CD4-positive, CD25-positive, alpha-beta regulatory T cell (primary cell): ENCODE measurements around the gene PLXNA4. TPM values are rescaled to one million over a fixed set of nuclear protein-coding genes. Genes with fewer than 3 reads are reported as not detected.
A peak's percentile ranks its signal among the peaks of the same experiment; 100 is the strongest.

Source experiments
- ATAC-seq, 2 donors: fragments of 150-1000 bp; cut with Tn5 transposase; one replicate each; pipeline ENCODE4 v1.10.0; 2021; ENCODE audit warnings: low read depth in 2 of 2, moderate number of reproducible peaks in 2 of 2, moderate library complexity in 1 of 2
- DNase-seq, 3 donors: peaks; one replicate each; pipeline versions ENCODE4 v3.0.0 to v3.0.0-alpha.2; 2012 to 2022; ENCODE audit warnings: mixed read lengths in 1 of 3
- H3K27ac ChIP-seq: one replicate; pipeline ENCODE4 v1.7.0; 2013; ENCODE audit warnings: mild to moderate bottlenecking, low read length; ENCODE audit not compliant: insufficient read depth, poor library complexity, severe bottlenecking
- H3K27me3 ChIP-seq: one replicate; pipeline ENCODE4 v1.7.0; 2013; ENCODE audit warnings: low read length; ENCODE audit not compliant: control insufficient read depth, insufficient read depth
- H3K36me3 ChIP-seq: one replicate; pipeline ENCODE4 v1.7.0; 2013; ENCODE audit warnings: mild to moderate bottlenecking, low read length, moderate library complexity; ENCODE audit not compliant: control insufficient read depth, insufficient read depth
- H3K4me1 ChIP-seq: 2 replicates; pipeline ENCODE4 v1.7.0; 2013; ENCODE audit warnings: mild to moderate bottlenecking, low read length; ENCODE audit not compliant: insufficient read depth, control insufficient read depth, poor library complexity, severe bottlenecking
- H3K4me3 ChIP-seq: one replicate; pipeline ENCODE4 v1.7.0; 2013; ENCODE audit warnings: low read depth, mild to moderate bottlenecking, low read length, moderate library complexity
- H3K9me3 ChIP-seq, 2 experiments: 1 replicate in 1 of 2; 2 replicates in 1 of 2; pipeline ENCODE4 v1.7.0; 2013; ENCODE audit warnings: low read length in 2 of 2, mild to moderate bottlenecking in 1 of 2, moderate library complexity in 1 of 2; ENCODE audit not compliant: control insufficient read depth in 2 of 2
- H3K27ac Mint-ChIP-seq, 3 donors: one replicate each; pipeline ENCODE4 v1.8.0; 2020 to 2022; ENCODE audit warnings: mild to moderate bottlenecking in 3 of 3, mixed read lengths in 3 of 3, moderate library complexity in 2 of 3
- H3K27me3 Mint-ChIP-seq: one replicate; pipeline ENCODE4 v1.8.0; 2022; ENCODE audit warnings: mild to moderate bottlenecking, mixed read lengths
- H3K36me3 Mint-ChIP-seq: one replicate; pipeline ENCODE4 v1.8.0; 2020; ENCODE audit warnings: mixed read lengths
- H3K4me1 Mint-ChIP-seq, 4 donors: one replicate each; pipeline ENCODE4 v1.8.0; 2020 to 2022; ENCODE audit warnings: mixed read lengths in 4 of 4, mild to moderate bottlenecking in 1 of 4
- H3K4me3 Mint-ChIP-seq, 4 donors: one replicate each; pipeline ENCODE4 v1.8.0; 2020 to 2022; ENCODE audit warnings: mild to moderate bottlenecking in 4 of 4, mixed read lengths in 4 of 4, moderate library complexity in 3 of 4
- H3K9me3 Mint-ChIP-seq, 7 donors: one replicate each; pipeline ENCODE4 v1.8.0; 2020 to 2022; ENCODE audit warnings: mixed read lengths in 7 of 7, mild to moderate bottlenecking in 3 of 7, moderate library complexity in 2 of 7
- polyA plus RNA-seq, 4 donors: library from polyadenylated mRNA; unstranded; fragments of 300-500 nt; fragmentation: Illumina TruSeq; gene quantifications; one replicate each; pipeline ENCODE4 v1.2.3, GENCODE V29; 2021
- total RNA-seq: library from RNA; stranded (reverse); gene quantifications from one replicate; pipeline ENCODE4 v1.2.3, GENCODE V29; 2022

Gene PLXNA4
- total and polyA plus RNA-seq, 5 donors from 2014 or later: 0.27 TPM; not detected in 4

- H3K27ac Mint-ChIP-seq: no peak overlapping the region
- no peaks in the 10 kb centered on the region for H3K4me1 ChIP-seq
Measured at GRCh38 chr7:132371948-132372347, 204.3 kb downstream of the PLXNA4 start.

GRCh38 chr7:132368246-132368900 lies 207.9 kb downstream of the PLXNA4 start:
- Histone ChIP-seq H3K36me3 (no peaks in the 10 kb centered on the region), H3K9me3 (no peaks in the 10 kb centered on the region), H3K4me3 (no peak overlapping the region), H3K27me3 (no peaks in the 10 kb centered on the region), H3K4me1 (no peaks in the 10 kb centered on the region), H3K27ac (no peak overlapping the region)
- Mint-ChIP-seq H3K36me3 (no peaks in the 10 kb centered on the region), H3K27ac (no peak overlapping the region), H3K4me1 (no peaks in the 10 kb centered on the region), H3K4me3 (no peak overlapping the region), H3K9me3 (no peaks in the 10 kb centered on the region), H3K27me3 (no peaks in the 10 kb centered on the region)
- ATAC-seq (no peak), DNase-seq (no peak)

More at GRCh38 chr7:132371948-132372347, 204.3 kb downstream of the PLXNA4 start:
- ATAC-seq (no peak), DNase-seq (no peak)
- Mint-ChIP-seq H3K36me3 (no peaks in the 10 kb centered on the region), H3K4me3 (no peak overlapping the region), H3K9me3 (peaks cover 0 to 4% (median 0%) of the 10 kb centered on the region in 7 donors), H3K27me3 (no peaks in the 10 kb centered on the region), H3K4me1 (no peaks in the 10 kb centered on the region)
- Histone ChIP-seq H3K9me3 (no peaks in the 10 kb centered on the region), H3K27me3 (no peaks in the 10 kb centered on the region), H3K36me3 (no peaks in the 10 kb centered on the region), H3K4me3 (no peak overlapping the region), H3K27ac (no peak overlapping the region)

- Histone ChIP-seq H3K4me3 (no peak overlapping the region), H3K4me1 (no peaks in the 10 kb centered on the region), H3K36me3 (no peaks in the 10 kb centered on the region), H3K9me3 (no peaks in the 10 kb centered on the region), H3K27ac (no peak overlapping the region), H3K27me3 (no peaks in the 10 kb centered on the region)
- no peaks in the 10 kb centered on the region for H3K4me1 Mint-ChIP-seq
- ATAC-seq (no peak), DNase-seq (no peak)
- no peaks in the 10 kb centered on the region for H3K36me3 Mint-ChIP-seq
- no peak overlapping the region for H3K27ac Mint-ChIP-seq
- H3K4me3 Mint-ChIP-seq: no peak overlapping the region
- H3K27me3 Mint-ChIP-seq: no peaks in the 10 kb centered on the region
- peaks cover 0 to 1% (median 0%) of the 10 kb centered on the region in 7 donors for H3K9me3 Mint-ChIP-seq
Measured at GRCh38 chr7:132367795-132368194, 208.5 kb downstream of the PLXNA4 start.

- H3K27me3 Mint-ChIP-seq: peaks cover 5% of the 10 kb centered on the region
- H3K4me3 ChIP-seq: no peak overlapping the region
- H3K27ac Mint-ChIP-seq: no peak overlapping the region
- H3K27me3 ChIP-seq: no peaks in the 10 kb centered on the region
- ATAC-seq: no peak
- no peak for DNase-seq
- H3K27ac ChIP-seq: no peak overlapping the region
- no peak overlapping the region for H3K4me3 Mint-ChIP-seq
- H3K9me3 Mint-ChIP-seq: peaks cover 0 to 1% (median 0%) of the 10 kb centered on the region in 7 donors
- no peaks in the 10 kb centered on the region for H3K9me3 ChIP-seq
- H3K4me1 ChIP-seq: no peaks in the 10 kb centered on the region
- H3K36me3 ChIP-seq: no peaks in the 10 kb centered on the region
- no peaks in the 10 kb centered on the region for H3K4me1 Mint-ChIP-seq
- H3K36me3 Mint-ChIP-seq: no peaks in the 10 kb centered on the region
Measured at GRCh38 chr7:132367004-132367403, 209.3 kb downstream of the PLXNA4 start.

GRCh38 chr7:132364226-132364625 lies 212.0 kb downstream of the PLXNA4 start:
- peaks cover 0 to 1% (median 0%) of the 10 kb centered on the region in 7 donors for H3K9me3 Mint-ChIP-seq
- no peaks in the 10 kb centered on the region for H3K27me3 ChIP-seq
- H3K9me3 ChIP-seq: no peaks in the 10 kb centered on the region
- DNase-seq: no peak
- ATAC-seq: no peak
- no peak overlapping the region for H3K27ac Mint-ChIP-seq
- H3K4me1 Mint-ChIP-seq: no peaks in the 10 kb centered on the region
- no peak overlapping the region for H3K27ac ChIP-seq
- H3K4me3 Mint-ChIP-seq: no peak overlapping the region
- H3K27me3 Mint-ChIP-seq: peaks cover 5% of the 10 kb centered on the region
- no peaks in the 10 kb centered on the region for H3K36me3 Mint-ChIP-seq
- no peaks in the 10 kb centered on the region for H3K4me1 ChIP-seq
- no peak overlapping the region for H3K4me3 ChIP-seq
- H3K36me3 ChIP-seq: no peaks in the 10 kb centered on the region

GRCh38 chr7:132362059-132362458 lies 214.2 kb downstream of the PLXNA4 start:
- Mint-ChIP-seq H3K27me3 (peaks cover 5% of the 10 kb centered on the region), H3K9me3 (peaks cover 0 to 1% (median 0%) of the 10 kb centered on the region in 7 donors), H3K4me1 (no peaks in the 10 kb centered on the region), H3K4me3 (no peak overlapping the region), H3K27ac (no peak overlapping the region), H3K36me3 (no peaks in the 10 kb centered on the region)
- H3K36me3 ChIP-seq: no peaks in the 10 kb centered on the region
- no peaks in the 10 kb centered on the region for H3K9me3 ChIP-seq
- H3K4me3 ChIP-seq: no peak overlapping the region
- no peak overlapping the region for H3K27ac ChIP-seq
- ATAC-seq (no peak), DNase-seq (peak in 1 of 3 donors; percentile 1)
- H3K27me3 ChIP-seq: no peaks in the 10 kb centered on the region
- H3K4me1 ChIP-seq: no peaks in the 10 kb centered on the region

GRCh38 chr7:132361146-132361545 lies 215.1 kb downstream of the PLXNA4 start:
- Histone ChIP-seq H3K4me1 (no peaks in the 10 kb centered on the region), H3K27me3 (no peaks in the 10 kb centered on the region), H3K9me3 (no peaks in the 10 kb centered on the region), H3K36me3 (no peaks in the 10 kb centered on the region), H3K27ac (no peak overlapping the region), H3K4me3 (no peak overlapping the region)
- no peak for ATAC-seq
- H3K9me3 Mint-ChIP-seq: peaks cover 0 to 1% (median 0%) of the 10 kb centered on the region in 7 donors
- no peak overlapping the region for H3K4me3 Mint-ChIP-seq
- no peaks in the 10 kb centered on the region for H3K36me3 Mint-ChIP-seq
- no peak for DNase-seq
- no peaks in the 10 kb centered on the region for H3K4me1 Mint-ChIP-seq
- no peak overlapping the region for H3K27ac Mint-ChIP-seq
- peaks cover 5% of the 10 kb centered on the region for H3K27me3 Mint-ChIP-seq

GRCh38 chr7:132359743-132360142 lies 216.5 kb downstream of the PLXNA4 start:
- no peaks in the 10 kb centered on the region for H3K27me3 ChIP-seq
- DNase-seq: no peak
- no peak overlapping the region for H3K4me3 Mint-ChIP-seq
- H3K27me3 Mint-ChIP-seq: peaks cover 5% of the 10 kb centered on the region
- H3K36me3 Mint-ChIP-seq: no peaks in the 10 kb centered on the region
- H3K4me3 ChIP-seq: no peak overlapping the region
- no peaks in the 10 kb centered on the region for H3K4me1 ChIP-seq
- ATAC-seq: no peak
- no peak overlapping the region for H3K27ac Mint-ChIP-seq
- no peak overlapping the region for H3K27ac ChIP-seq
- no peaks in the 10 kb centered on the region for H3K36me3 ChIP-seq
- no peaks in the 10 kb centered on the region for H3K4me1 Mint-ChIP-seq
- H3K9me3 Mint-ChIP-seq: peaks cover 0 to 1% (median 0%) of the 10 kb centered on the region in 7 donors
- no peaks in the 10 kb centered on the region for H3K9me3 ChIP-seq
